Lower leg skin (tissue), 3 donors: ENCODE results near the gene ATPAF1.

Experiments
- CTCF ChIP-seq, 3 donors: fragments of 450-650 bp; IDR thresholded peaks; one replicate each; pipeline ENCODE4 v1.5.1; 2016; ENCODE audit warnings: antibody characterized with exemption in 3 of 3, mild to moderate bottlenecking in 3 of 3, moderate library complexity in 2 of 3
- POLR2A ChIP-seq, 2 donors: fragments of 450-650 bp; IDR thresholded peaks; one replicate each; pipeline ENCODE4 v1.6.1; 2016 to 2017; ENCODE audit warnings: antibody characterized with exemption in 2 of 2, mild to moderate bottlenecking in 1 of 2, moderate library complexity in 1 of 2

DNA sequence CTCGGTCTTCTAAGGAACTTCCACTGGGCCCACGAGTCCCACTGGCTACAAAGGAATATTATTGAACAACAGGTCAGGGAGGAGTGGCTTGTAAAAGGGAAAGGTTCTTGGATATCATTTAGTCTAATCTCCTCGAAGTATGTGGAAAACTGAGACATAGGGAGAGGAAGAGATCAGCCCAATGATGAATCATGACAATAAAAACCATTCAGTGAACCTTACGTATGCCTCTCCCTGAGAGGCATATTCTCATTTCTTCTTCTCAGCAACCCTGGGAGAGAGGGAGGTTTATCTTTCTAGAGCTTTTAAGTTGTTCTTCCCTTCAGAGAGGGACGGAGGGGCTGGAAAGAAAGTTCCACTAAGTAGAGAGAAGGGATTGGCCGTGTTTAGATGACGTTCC lies 46.2 kb downstream of the ATPAF1 start:
- no peak for TF ChIP-seq POLR2A (IDR thresholded peaks at IDR 0.05)
- no peak for TF ChIP-seq CTCF (IDR thresholded peaks at IDR 0.05)
